ENCODE results near the gene BARHL2. TPM values are rescaled to one million over a fixed set of nuclear protein-coding genes. Genes with fewer than 3 reads are reported as not detected.

The BARHL2 gene
- total and polyA plus RNA-seq, 2 of the 4 experiments (the other 2 are of a cell fraction), result not detected

DNA sequence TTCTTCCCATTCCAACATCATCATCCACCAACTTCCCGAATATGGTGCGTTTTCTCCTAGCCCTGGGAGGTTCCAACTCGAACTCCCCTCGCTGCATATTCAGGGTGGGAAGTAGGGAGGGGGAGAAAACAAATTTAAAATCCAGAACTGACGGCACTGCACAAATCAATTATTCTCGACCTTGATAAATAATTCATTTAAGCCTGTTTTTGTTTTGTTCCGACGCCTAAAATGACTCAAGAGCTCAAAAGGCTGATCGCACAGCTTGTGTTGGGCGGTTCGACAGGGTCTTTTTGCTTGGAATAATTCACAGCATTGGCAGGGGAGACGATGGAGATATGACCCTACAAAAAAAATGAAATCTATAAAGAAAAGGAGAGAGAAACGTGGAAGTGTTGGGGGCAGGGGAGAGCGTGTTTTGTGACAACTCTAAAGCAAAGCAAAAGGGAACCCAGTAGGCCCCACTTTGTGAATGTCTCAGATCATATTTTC is 3.1 kb upstream of the BARHL2 start:
- Histone ChIP-seq H3K9ac (ENCODE audit: low read depth, low read length) (no peak overlapping the region), H3K4ac (ENCODE audit: low read depth, low read length) (no peak overlapping the region), H3K23ac (ENCODE audit: low read depth, low read length) (no peak overlapping the region), H3K56ac (ENCODE audit: extremely low read depth, insufficient read depth, low read length) (no peak overlapping the region), H3K4me2 (ENCODE audit: low read depth, low read length) (no peak overlapping the region), H3K79me1 (ENCODE audit: low read depth in 1 of 2, low read length in 2 of 2) (no peaks in the 10 kb centered on the region), H2BK5ac (ENCODE audit: low read depth, low read length, poor library complexity, severe bottlenecking) (no peak overlapping the region), H4K5ac (ENCODE audit: low read depth, low read length) (no peak overlapping the region), H3K18ac (ENCODE audit: low read depth, low read length) (no peak overlapping the region), H3K14ac (replicated peaks; ENCODE audit: low read depth, low read length) (no peak overlapping the region), H4K8ac (ENCODE audit: low read depth in 2 of 2, low read length in 2 of 2) (no peak overlapping the region), H2BK15ac (ENCODE audit: low read depth, low read length) (no peak overlapping the region), H2BK120ac (ENCODE audit: low read depth, low read length) (no peak overlapping the region), H3K27me3 (ENCODE audit: control insufficient read depth, insufficient read depth, low read length) (peaks cover 82% of the 10 kb centered on the region), H2AK5ac (ENCODE audit: low read depth, low read length) (no peak overlapping the region), H4K20me1 (ENCODE audit: insufficient read depth, low read length) (no peaks in the 10 kb centered on the region), H3K27ac (ENCODE audit: insufficient read depth, low read length) (no peak overlapping the region), H2BK20ac (ENCODE audit: low read depth, low read length) (no peak overlapping the region), H3K9me1 (ENCODE audit: insufficient read depth, low read length) (no peaks in the 10 kb centered on the region), H3K4me3 (ENCODE audit: insufficient read depth, low read depth, low read length) (no peak overlapping the region), H3K36me3 (ENCODE audit: control insufficient read depth, insufficient read depth, low read length) (no peaks in the 10 kb centered on the region), H3K9me3 (ENCODE audit: control insufficient read depth, insufficient read depth, low read length) (peaks cover 17% of the 10 kb centered on the region; the same call in 1 of the 2 replicates), H2AFZ (replicated peaks; ENCODE audit: low read length, poor library complexity) (no peak overlapping the region), H3K4me1 (ENCODE audit: control insufficient read depth, insufficient read depth, low read length) (no peaks in the 10 kb centered on the region), H4K91ac (ENCODE audit: insufficient read depth, low read depth, low read length) (no peak overlapping the region), H2AK9ac (replicated peaks; ENCODE audit: low read depth, low read length, poor library complexity) (no peak overlapping the region)
- ATAC-seq (ENCODE audit: low read depth) (no peak), DNase-seq (no peak)
- no TSS peak for BruUV-seq (replicated peaks)
- in situ Hi-C loops (cut with MboI; ENCODE audit: low sequenced_read_pairs), result loop anchor here (10.0 kb wide), 2 partner anchors 245 to 445 kb away; no protein-coding TSS in a partner anchor
- no peak for TF ChIP-seq CHD1 (IDR thresholded peaks at IDR 0.05; ENCODE audit: low read depth, low read length)
- no peak for TF ChIP-seq USF2 (IDR thresholded peaks at IDR 0.05; ENCODE audit: low read depth, low read length)
- no peak for TF ChIP-seq RAD21 (IDR thresholded peaks at IDR 0.05; ENCODE audit: low read length)
- TF ChIP-seq SMC3 (IDR thresholded peaks at IDR 0.05; ENCODE audit: low read depth, low read length), result no peak
- TF ChIP-seq, protein P1, sequence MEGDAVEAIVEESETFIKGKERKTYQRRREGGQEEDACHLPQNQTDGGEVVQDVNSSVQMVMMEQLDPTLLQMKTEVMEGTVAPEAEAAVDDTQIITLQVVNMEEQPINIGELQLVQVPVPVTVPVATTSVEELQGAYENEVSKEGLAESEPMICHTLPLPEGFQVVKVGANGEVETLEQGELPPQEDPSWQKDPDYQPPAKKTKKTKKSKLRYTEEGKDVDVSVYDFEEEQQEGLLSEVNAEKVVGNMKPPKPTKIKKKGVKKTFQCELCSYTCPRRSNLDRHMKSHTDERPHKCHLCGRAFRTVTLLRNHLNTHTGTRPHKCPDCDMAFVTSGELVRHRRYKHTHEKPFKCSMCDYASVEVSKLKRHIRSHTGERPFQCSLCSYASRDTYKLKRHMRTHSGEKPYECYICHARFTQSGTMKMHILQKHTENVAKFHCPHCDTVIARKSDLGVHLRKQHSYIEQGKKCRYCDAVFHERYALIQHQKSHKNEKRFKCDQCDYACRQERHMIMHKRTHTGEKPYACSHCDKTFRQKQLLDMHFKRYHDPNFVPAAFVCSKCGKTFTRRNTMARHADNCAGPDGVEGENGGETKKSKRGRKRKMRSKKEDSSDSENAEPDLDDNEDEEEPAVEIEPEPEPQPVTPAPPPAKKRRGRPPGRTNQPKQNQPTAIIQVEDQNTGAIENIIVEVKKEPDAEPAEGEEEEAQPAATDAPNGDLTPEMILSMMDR (conservative IDR thresholded peaks at IDR 0.05; ENCODE audit: low read depth, low read length), result no peak
- TF ChIP-seq RCOR1 (IDR thresholded peaks at IDR 0.05; ENCODE audit: insufficient replicate concordance, low read length), result no peak
- no peak for TF ChIP-seq POLR2A (IDR thresholded peaks at IDR 0.05; ENCODE audit: low read depth, low read length)
- no peak for TF ChIP-seq CEBPB (IDR thresholded peaks at IDR 0.05; ENCODE audit: low read depth, low read length)
- TF ChIP-seq MXI1 (IDR thresholded peaks at IDR 0.05; ENCODE audit: borderline replicate concordance, low read depth, low read length), result no peak
- TF ChIP-seq MAFK (IDR thresholded peaks at IDR 0.05; ENCODE audit: low read depth, low read length), result no peak
- TF ChIP-seq NFE2L2 (IDR thresholded peaks at IDR 0.05; ENCODE audit: low read depth, low read length), result no peak
- TF ChIP-seq, protein P2, sequence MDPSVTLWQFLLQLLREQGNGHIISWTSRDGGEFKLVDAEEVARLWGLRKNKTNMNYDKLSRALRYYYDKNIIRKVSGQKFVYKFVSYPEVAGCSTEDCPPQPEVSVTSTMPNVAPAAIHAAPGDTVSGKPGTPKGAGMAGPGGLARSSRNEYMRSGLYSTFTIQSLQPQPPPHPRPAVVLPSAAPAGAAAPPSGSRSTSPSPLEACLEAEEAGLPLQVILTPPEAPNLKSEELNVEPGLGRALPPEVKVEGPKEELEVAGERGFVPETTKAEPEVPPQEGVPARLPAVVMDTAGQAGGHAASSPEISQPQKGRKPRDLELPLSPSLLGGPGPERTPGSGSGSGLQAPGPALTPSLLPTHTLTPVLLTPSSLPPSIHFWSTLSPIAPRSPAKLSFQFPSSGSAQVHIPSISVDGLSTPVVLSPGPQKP (IDR thresholded peaks at IDR 0.05; ENCODE audit: borderline replicate concordance, low read depth, low read length), result no peak
- no peak for TF ChIP-seq RFX5 (IDR thresholded peaks at IDR 0.05; ENCODE audit: low read depth, low read length)
- POLR2A ChIA-PET (ENCODE audit: unreplicated experiment), result no interaction called here
- CTCF ChIA-PET, result interaction anchor here (0.6 kb wide), 1 partner anchor 199 kb away, joined by 7 read pairs; no protein-coding TSS in a partner anchor
- no CpG with 5 or more reads among the region's 14 CpGs for WGBS, 2 experiments (ENCODE audit: extremely low coverage in 2 of 2, insufficient read length in 1 of 2)
- dilution Hi-C loops (cut with HindIII; ENCODE audit: low sequenced_read_pairs, unreplicated experiment), result no loop called here
- intact Hi-C loops (cut with micrococcal nuclease), result loop anchor here (2.0 to 10.0 kb wide), 2 partner anchors 307 to 555 kb away; no protein-coding TSS in a partner anchor

All from IMR-90 (cell line).